H9 (cell line): ENCODE measurements around the gene TMEM132D. TPM values are rescaled to one million over a fixed set of nuclear protein-coding genes. Genes with fewer than 3 reads are reported as not detected.
A peak's percentile ranks its signal among the peaks of the same experiment; 100 is the strongest.

Experiments used
- DNase-seq: peaks from one replicate; pipeline ENCODE4 v3.0.0-alpha.2; 2017
- H2AFZ ChIP-seq: one replicate; pipeline ENCODE4 v1.6.1; 2013; ENCODE audit warnings: mild to moderate bottlenecking, low read length, control low read depth, moderate library complexity
- H2AK5ac ChIP-seq: 2 replicates; pipeline ENCODE4 v1.6.1; 2013; ENCODE audit warnings: low read length, control low read depth, mixed read lengths; ENCODE audit not compliant: insufficient read length
- H2BK120ac ChIP-seq: one replicate; pipeline ENCODE4 v1.6.1; 2013; ENCODE audit warnings: low read depth, mild to moderate bottlenecking, low read length, control low read depth, inconsistent platforms; ENCODE audit not compliant: poor library complexity, severe bottlenecking
- H2BK12ac ChIP-seq: 2 replicates; pipeline ENCODE4 v1.6.1; 2013; ENCODE audit warnings: low read length, control low read depth, mixed read lengths, low read depth; ENCODE audit not compliant: insufficient read length
- H2BK15ac ChIP-seq: 2 replicates; pipeline ENCODE4 v1.6.1; 2013; ENCODE audit warnings: low read depth, low read length, control low read depth
- H2BK20ac ChIP-seq: one replicate; pipeline ENCODE4 v1.6.1; 2013; ENCODE audit warnings: low read depth, mild to moderate bottlenecking, low read length, control low read depth, inconsistent platforms; ENCODE audit not compliant: poor library complexity, severe bottlenecking
- H2BK5ac ChIP-seq: 2 replicates; pipeline ENCODE4 v1.6.1; 2013; ENCODE audit warnings: low read length, control low read depth, mixed read lengths; ENCODE audit not compliant: insufficient read length
- H3K14ac ChIP-seq: 2 replicates; pipeline ENCODE4 v1.6.1; 2013; ENCODE audit warnings: low read length, control low read depth; ENCODE audit not compliant: insufficient read depth
- H3K18ac ChIP-seq: 2 replicates; pipeline ENCODE4 v1.6.1; 2013; ENCODE audit warnings: low read depth, mild to moderate bottlenecking, mixed read lengths, low read length, control low read depth; ENCODE audit not compliant: insufficient read length
- H3K23ac ChIP-seq: 2 replicates; pipeline ENCODE4 v1.6.1; 2013; ENCODE audit warnings: low read length, control low read depth, mixed read lengths, low read depth; ENCODE audit not compliant: insufficient read length
- H3K23me2 ChIP-seq: 2 replicates; pipeline ENCODE4 v1.6.1; 2013; ENCODE audit warnings: low read depth, mild to moderate bottlenecking, mixed read lengths, low read length, control low read depth; ENCODE audit not compliant: insufficient read length, poor library complexity, severe bottlenecking
- H3K27ac ChIP-seq: 2 replicates; pipeline ENCODE4 v1.5.1; 2013; ENCODE audit warnings: low read length, control low read depth, mixed read lengths, low read depth; ENCODE audit not compliant: insufficient read length
- H3K27me3 ChIP-seq: 2 replicates; pipeline ENCODE4 v1.6.1; 2013; ENCODE audit warnings: low read length, control low read depth, inconsistent platforms; ENCODE audit not compliant: insufficient read depth
- H3K4ac ChIP-seq: 2 replicates; pipeline ENCODE4 v1.6.1; 2013; ENCODE audit warnings: low read depth, mild to moderate bottlenecking, control low read depth, inconsistent platforms, low read length, moderate library complexity
- H3K4me1 ChIP-seq: 2 replicates; pipeline ENCODE4 v1.6.1; 2013; ENCODE audit warnings: low read length, control low read depth, inconsistent platforms; ENCODE audit not compliant: insufficient read depth
- H3K4me2 ChIP-seq: 2 replicates; pipeline ENCODE4 v1.6.1; 2013; ENCODE audit warnings: low read length, control low read depth, mixed read lengths; ENCODE audit not compliant: insufficient read length, insufficient read depth
- H3K56ac ChIP-seq: 2 replicates; pipeline ENCODE4 v1.6.1; 2013; ENCODE audit warnings: low read depth, mild to moderate bottlenecking, mixed read lengths, low read length, control low read depth; ENCODE audit not compliant: insufficient read length
- H3K79me1 ChIP-seq: 2 replicates; pipeline ENCODE4 v1.6.1; 2013; ENCODE audit warnings: low read depth, mild to moderate bottlenecking, moderate library complexity, low read length, control low read depth, inconsistent platforms; ENCODE audit not compliant: insufficient read depth, poor library complexity, severe bottlenecking
- H3K79me2 ChIP-seq: 2 replicates; pipeline ENCODE4 v1.6.1; 2013; ENCODE audit warnings: low read length, control low read depth, inconsistent platforms; ENCODE audit not compliant: insufficient read depth
- H3K9ac ChIP-seq: 2 replicates; pipeline ENCODE4 v1.6.1; 2013; ENCODE audit warnings: low read length, control low read depth, mixed read lengths; ENCODE audit not compliant: insufficient read length; ENCODE audit errors: extremely low read depth
- H3K9me3 ChIP-seq: one replicate; pipeline ENCODE4 v1.6.1; 2013; ENCODE audit warnings: low read depth, low read length, inconsistent platforms; ENCODE audit not compliant: control insufficient read depth
- H3T11ph ChIP-seq: one replicate; pipeline ENCODE4 v1.6.1; 2013; ENCODE audit warnings: mild to moderate bottlenecking, low read length, control low read depth, inconsistent platforms
- H4K20me1 ChIP-seq: one replicate; pipeline ENCODE4 v1.6.1; 2013; ENCODE audit not compliant: control insufficient read depth, insufficient read length, insufficient read depth
- H4K5ac ChIP-seq: 2 replicates; pipeline ENCODE4 v1.6.1; 2013; ENCODE audit warnings: low read depth, mild to moderate bottlenecking, mixed read lengths, low read length, control low read depth; ENCODE audit not compliant: insufficient read length
- H4K8ac ChIP-seq: replicated peaks from 2 replicates; pipeline ENCODE4 v1.6.1; 2013; ENCODE audit warnings: low read length, control low read depth, mixed read lengths, low read depth; ENCODE audit not compliant: insufficient read length
- H4K91ac ChIP-seq: 2 replicates; pipeline ENCODE4 v1.6.1; 2013; ENCODE audit warnings: low read depth, mild to moderate bottlenecking, moderate library complexity, mixed read lengths, low read length, control low read depth; ENCODE audit not compliant: insufficient read length
- H3K27ac Mint-ChIP-seq, 3 experiments: 2 replicates in 2 of 3; 3 replicates in 1 of 3; pipeline ENCODE4 v1.8.0; 2020 to 2021; ENCODE audit warnings: mixed read lengths in 3 of 3, mild to moderate bottlenecking in 1 of 3, moderate library complexity in 1 of 3
- H3K27me3 Mint-ChIP-seq: 2 replicates; pipeline ENCODE4 v1.8.0; 2021; ENCODE audit warnings: low read depth, mild to moderate bottlenecking, moderate library complexity, mixed read lengths
- H3K36me3 Mint-ChIP-seq, 3 experiments: 2 replicates in 2 of 3; 3 replicates in 1 of 3; pipeline ENCODE4 v1.8.0; 2020 to 2021; ENCODE audit warnings: low read depth in 3 of 3, mixed read lengths in 3 of 3; ENCODE audit not compliant: insufficient read depth in 1 of 3
- H3K4me1 Mint-ChIP-seq, 2 experiments: 2 replicates each; pipeline ENCODE4 v1.8.0; 2020; ENCODE audit warnings: mixed read lengths in 2 of 2
- H3K4me3 Mint-ChIP-seq, 2 experiments: 2 replicates in 1 of 2; 3 replicates in 1 of 2; pipeline ENCODE4 v1.8.0; 2020 to 2021; ENCODE audit warnings: mild to moderate bottlenecking in 2 of 2, mixed read lengths in 2 of 2, moderate library complexity in 1 of 2
- H3K9me3 Mint-ChIP-seq, 2 experiments: 2 replicates in 1 of 2; 3 replicates in 1 of 2; pipeline ENCODE4 v1.8.0; 2020; ENCODE audit warnings: mild to moderate bottlenecking in 2 of 2, mixed read lengths in 2 of 2, moderate library complexity in 1 of 2
- WGBS: extraction: QIAGEN DNeasy Blood & Tissue Kit; methylation state at CpG from one replicate; pipeline ENCODE4 v1.1.7; 2013; ENCODE audit warnings: missing lambda C conversion rate, low lambda C conversion rate, mixed read lengths; ENCODE audit not compliant: insufficient read length; ENCODE audit errors: extremely low coverage; 5-methylcytosine and 5-hydroxymethylcytosine counted together
- total RNA-seq: library from RNA; stranded (reverse); gene quantifications from 2 replicates; pipeline ENCODE4 v1.2.1, GENCODE V29; 2021
- TF ChIP-seq, protein P1 (sequence below): fragments of 200-600 bp; sonication (generic); conservative IDR thresholded peaks from 3 replicates; pipeline ENCODE4 v1.8.0; 2021; ENCODE audit warnings: antibody characterized with exemption, mild to moderate bottlenecking

The TMEM132D gene
- total RNA-seq, 1 experiment from 2014 or later, result 6.1 TPM

DNA sequence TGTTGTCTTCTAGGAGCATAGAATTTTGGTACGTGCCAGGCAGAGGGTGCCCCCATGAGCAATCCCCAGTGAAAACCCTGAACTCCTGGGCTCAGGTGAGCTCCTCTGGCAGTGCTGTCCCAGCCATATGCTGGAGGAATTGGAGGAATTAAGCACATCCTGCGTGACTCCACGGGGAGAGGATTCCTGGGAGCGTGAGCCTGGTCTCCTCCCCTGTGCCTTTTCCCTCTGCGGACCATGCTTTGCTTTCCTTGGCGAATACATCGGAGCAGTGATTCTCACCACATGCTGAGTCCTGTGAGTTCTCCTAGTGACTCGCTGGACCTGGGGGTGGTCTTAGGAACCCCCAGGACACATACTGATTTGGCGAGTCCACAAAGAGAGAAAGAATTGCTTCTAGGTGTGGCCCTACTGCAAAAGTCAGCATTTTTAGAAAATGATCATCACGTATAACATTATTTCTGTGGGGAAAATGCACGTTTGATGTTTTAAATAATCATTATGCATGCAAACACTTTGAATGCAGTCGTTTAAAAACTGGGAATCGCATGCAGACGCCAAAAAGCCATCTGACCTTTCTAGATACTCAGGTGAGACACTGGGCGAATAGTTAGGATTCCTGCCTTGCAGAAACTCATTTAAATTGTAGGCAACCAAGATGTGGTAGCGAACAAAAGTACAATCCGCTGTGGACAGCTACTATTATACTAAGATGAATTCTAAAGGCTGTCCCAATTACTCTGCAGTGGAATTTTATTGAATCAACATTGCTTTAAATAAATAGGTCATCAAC is 370.9 kb downstream of the TMEM132D start:
- peak overlapping the region in 1 of 2 experiments; percentile 7; a peak in 1 of 5 replicates for H3K4me3 Mint-ChIP-seq
- no CpG with 5 or more reads among the region's 17 CpGs for WGBS

More for the DNA sequence above, 370.9 kb downstream of the TMEM132D start:
- no peak overlapping the region for H4K5ac ChIP-seq
- H3K9me3 ChIP-seq, result no peaks in the 10 kb centered on the region
- no peak overlapping the region for H2BK20ac ChIP-seq
- H2AFZ ChIP-seq, result no peak overlapping the region
- no peak overlapping the region for H4K8ac ChIP-seq
- peak overlapping the region in 2 of 3 experiments; percentile 49 to 97; a peak in 1 of 7 replicates for H3K27ac Mint-ChIP-seq
- no peak overlapping the region for H3K27ac ChIP-seq
- no peak overlapping the region for H4K91ac ChIP-seq
- DNase-seq, result peak; percentile 54
- no peak overlapping the region for H3K56ac ChIP-seq
- H4K20me1 ChIP-seq, result no peaks in the 10 kb centered on the region
- H3K23me2 ChIP-seq, result no peaks in the 10 kb centered on the region
- H3K27me3 ChIP-seq, result no peaks in the 10 kb centered on the region
- no peak overlapping the region for H2BK12ac ChIP-seq
- H3K36me3 Mint-ChIP-seq, result no peaks in the 10 kb centered on the region; a peak in 1 of 7 replicates
- H3K79me1 ChIP-seq, result no peaks in the 10 kb centered on the region
- peak overlapping the region; percentile 33 for H3K4me2 ChIP-seq
- H2AK5ac ChIP-seq, result no peak overlapping the region
- H3K9ac ChIP-seq, result no peak overlapping the region
- peaks cover 20 to 28% of the 10 kb centered on the region in 2 experiments for H3K4me1 Mint-ChIP-seq
- H3K27me3 Mint-ChIP-seq, result no peaks in the 10 kb centered on the region
- H2BK120ac ChIP-seq, result no peak overlapping the region
- peaks cover 3% of the 10 kb centered on the region; the same call in 1 of the 2 replicates for H3K4me1 ChIP-seq
- H3T11ph ChIP-seq, result no peak overlapping the region
- TF ChIP-seq, protein P1, sequence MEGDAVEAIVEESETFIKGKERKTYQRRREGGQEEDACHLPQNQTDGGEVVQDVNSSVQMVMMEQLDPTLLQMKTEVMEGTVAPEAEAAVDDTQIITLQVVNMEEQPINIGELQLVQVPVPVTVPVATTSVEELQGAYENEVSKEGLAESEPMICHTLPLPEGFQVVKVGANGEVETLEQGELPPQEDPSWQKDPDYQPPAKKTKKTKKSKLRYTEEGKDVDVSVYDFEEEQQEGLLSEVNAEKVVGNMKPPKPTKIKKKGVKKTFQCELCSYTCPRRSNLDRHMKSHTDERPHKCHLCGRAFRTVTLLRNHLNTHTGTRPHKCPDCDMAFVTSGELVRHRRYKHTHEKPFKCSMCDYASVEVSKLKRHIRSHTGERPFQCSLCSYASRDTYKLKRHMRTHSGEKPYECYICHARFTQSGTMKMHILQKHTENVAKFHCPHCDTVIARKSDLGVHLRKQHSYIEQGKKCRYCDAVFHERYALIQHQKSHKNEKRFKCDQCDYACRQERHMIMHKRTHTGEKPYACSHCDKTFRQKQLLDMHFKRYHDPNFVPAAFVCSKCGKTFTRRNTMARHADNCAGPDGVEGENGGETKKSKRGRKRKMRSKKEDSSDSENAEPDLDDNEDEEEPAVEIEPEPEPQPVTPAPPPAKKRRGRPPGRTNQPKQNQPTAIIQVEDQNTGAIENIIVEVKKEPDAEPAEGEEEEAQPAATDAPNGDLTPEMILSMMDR, result no peak
- H2BK5ac ChIP-seq, result no peak overlapping the region
- no peak overlapping the region for H3K4ac ChIP-seq
- H3K79me2 ChIP-seq, result no peaks in the 10 kb centered on the region
- H3K14ac ChIP-seq, result no peak overlapping the region
- no peak overlapping the region for H3K18ac ChIP-seq
- H2BK15ac ChIP-seq, result no peak overlapping the region
- no peaks in the 10 kb centered on the region for H3K9me3 Mint-ChIP-seq
- no peak overlapping the region for H3K23ac ChIP-seq
